Stimulated activated CD8-positive, alpha-beta memory T cell treated with anti-CD3 and anti-CD28 coated beads, Interleukin-12 subunit alpha, Interleukin-12 subunit beta, amount 100 ng/mL, for 4 hours (primary cell): ENCODE measurements around the gene RBM19.

Source experiments
- DNase-seq: peaks from one replicate; pipeline ENCODE4 v3.0.0-alpha.2; 2020; ENCODE audit warnings: low read depth

Gene RBM19

DNA sequence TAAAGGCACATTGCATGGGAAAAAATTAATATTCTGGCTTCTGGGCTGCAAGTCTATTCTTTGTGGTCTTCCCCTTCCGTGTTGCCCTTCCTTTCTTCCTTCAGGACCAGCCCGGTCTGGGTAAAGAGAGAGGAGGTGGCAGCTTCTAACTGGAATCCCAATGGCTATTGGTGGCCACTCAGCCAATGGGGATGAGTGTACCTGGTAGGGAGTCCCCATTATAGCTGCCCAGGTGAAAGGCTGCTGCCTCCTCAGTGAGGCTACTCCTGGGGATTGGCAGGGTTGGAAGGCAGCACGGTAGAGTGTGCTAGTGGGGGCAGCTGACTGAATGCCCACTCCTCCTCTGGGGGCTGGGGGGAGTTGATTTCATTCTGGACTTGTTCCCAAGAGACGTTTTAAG is 112.6 kb downstream of the RBM19 start:
- no peak for DNase-seq

DNA sequence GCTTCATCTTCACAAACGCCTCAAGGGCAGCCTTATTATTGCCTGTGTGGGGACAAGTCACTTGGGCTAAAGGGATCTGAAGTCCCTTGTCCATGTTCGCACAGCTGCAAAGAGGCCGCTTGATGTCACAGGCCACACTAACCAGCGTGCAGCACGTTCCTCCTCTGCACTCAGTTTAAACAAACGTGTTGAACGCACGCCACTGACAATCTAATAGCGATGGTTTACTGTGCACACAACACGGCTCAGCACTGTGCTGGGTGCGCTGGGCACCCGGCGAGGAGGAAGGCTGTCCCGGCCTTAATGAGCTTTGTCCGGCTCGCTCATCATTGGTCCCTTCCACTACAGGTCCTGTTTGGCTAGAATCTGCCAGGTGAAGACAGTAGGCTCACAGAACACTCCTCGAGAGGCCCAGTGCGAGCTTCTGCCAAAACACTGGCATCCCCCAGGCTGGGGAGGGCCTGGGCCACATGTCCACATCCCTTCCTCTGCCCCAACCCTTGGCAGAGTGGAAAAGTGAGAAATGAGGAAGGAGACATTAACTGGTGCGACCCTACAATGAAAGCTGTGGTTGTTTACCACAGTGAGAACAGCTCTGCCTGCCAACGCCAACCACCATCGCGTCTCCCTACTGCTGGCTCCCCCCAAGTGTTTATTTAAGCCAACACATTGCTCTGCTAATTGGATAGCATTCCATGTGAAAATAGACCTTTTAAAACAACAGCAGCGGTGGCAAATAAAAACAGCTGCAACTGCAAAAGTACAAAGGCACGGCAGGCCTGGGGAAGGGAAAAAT is 113.2 kb downstream of the RBM19 start:
- no peak for DNase-seq

DNA sequence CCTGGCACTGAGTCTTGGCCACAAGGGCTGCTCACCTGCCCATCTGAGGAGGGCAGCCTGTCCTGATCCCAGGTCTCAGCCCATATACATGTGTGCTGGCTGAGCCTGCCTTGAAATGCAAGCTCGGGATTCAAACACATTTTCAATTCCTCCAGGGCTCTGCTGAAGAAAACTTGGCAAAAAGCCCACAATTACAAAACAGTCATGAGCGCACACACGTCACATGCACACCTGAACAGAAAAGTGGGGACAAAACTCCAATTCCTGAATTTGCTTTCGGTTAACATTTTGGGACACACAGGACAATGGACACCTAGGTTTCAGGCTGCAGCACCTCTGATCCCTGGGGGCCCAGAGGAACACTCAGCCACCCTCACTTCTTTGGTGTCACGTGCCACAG is 113.9 kb downstream of the RBM19 start:
- no peak for DNase-seq

DNA sequence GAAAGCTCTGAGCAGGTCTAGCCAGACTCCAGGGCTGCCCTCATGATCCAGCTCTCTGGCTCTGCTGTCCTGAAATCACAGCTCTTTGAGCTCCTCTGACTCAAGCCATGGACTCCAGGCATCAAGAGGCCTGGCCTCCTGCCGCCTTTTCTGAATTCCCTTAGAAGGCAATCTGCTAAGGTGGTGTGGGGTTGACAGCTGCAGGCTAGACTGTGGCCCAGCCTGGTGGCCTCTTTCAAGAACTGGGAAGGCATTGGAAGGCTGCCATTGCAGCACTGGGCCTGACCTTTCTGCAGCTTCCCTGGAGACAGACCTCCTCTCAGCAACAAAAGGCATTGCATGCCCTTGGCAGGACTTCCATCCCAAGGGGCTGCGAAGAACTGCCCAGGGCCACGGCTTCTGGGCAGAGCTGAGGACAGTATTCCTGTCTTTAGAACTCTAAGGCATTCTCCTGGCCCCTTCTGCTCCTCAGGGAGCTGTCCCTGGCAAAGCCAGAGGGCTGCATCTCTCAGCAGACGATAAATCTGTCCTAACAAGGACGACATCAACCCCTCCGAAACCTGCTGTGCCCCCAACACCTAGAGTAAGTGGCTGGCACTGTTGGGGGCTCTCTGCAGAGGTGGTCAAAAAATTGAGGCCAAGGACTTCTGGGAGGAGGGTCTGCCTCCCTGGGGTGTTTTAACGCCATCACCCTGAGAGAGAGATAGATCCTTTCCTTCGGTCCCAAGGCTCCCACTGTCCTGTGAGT is 115.6 kb downstream of the RBM19 start:
- DNase-seq, result no peak

DNA sequence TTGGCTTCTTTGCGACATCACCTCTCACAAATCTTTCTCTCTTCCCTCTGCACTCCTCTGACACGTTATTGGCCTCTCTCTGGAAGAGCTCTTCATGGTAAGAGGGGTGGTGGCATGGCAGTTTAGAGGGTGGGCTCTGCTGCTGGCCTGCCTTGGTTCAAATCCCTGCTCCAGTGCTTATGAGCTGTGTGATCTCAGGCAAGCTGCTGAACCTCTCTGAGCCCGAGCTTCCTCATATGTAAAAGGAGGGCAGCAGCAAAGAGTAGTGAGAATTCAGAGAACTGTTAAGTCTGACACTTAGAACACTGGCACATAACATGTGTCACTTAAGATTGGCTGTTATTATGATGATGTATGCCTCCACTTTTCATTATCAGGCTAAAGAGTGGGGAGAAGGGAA is 118.3 kb downstream of the RBM19 start:
- no peak for DNase-seq

DNA sequence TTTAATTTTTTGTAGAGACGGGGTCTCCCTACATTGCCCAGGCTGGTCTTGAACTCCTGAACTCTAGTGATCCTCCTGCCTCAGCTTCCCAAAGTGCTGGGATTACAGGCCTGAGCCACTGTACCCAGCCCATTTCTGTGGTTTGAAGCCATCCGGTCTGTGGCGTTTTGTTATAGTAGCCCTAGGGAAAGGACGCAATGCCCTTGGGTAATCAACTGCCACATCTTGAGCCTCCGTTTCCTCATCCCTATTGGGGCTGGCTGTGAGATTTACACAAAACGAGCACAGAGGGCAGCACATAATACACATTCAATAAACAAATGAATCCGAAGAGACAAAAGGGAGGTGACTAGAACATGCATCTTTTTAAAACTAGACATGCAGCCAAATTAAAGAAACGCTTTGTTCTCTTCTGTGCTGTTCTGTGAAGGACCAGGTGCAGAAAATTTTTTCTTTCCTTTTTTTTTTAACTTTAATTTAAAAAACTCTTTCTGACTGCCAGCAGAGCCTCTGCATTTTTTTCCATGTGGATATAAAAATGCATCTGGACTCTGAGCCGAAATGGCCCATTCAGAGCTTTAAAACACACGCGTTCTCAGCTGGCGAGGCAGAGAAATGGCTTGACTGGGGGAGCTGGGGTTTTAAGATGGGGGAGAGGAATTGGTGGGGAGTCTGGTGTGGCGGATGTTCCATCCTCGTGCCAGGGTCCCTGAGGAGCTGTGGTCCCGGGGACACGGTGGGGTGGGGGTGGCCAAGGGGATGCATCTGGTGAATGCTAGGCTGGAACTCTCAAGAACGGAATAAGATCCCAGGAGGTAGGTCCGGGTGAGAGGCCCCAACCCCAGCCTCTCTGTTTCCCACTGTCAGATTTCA is 119.0 kb downstream of the RBM19 start:
- no peak for DNase-seq

DNA sequence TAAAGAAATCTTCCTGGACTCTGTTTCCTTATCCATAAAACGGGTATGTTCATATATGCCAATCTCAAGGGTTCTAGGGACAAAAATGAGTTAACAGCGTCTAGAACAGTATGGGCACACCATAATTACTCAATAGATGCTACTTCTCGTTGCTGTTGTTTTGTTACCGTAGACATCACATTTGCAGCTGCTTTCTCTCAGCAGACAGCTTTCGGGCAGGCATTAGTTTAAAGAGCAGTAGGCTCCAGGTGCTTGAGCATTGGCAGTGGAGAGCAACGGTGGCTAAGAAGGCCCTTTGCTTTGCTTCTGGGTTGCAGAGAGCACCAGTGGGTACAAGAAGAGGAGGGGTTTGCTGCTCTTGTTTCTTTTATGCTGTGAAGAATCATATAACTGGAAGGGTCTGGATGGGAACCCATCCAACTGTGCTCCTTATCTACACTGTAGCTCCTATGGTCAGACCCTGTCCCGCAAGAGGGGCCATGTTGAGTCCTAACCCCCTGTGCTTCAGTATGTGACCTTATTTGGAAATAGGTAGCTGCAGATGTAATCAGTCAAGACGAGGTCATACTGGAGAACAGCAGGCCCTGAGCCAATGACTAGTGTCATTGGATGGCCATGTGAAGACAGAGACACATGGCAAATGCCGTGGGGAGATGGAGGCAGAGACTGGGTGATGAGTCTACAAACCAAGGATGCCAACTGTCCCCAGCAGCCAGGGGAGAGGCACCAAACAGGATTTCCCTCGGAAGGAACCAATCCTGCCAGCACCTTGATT is 120.0 kb downstream of the RBM19 start:
- DNase-seq, result no peak

DNA sequence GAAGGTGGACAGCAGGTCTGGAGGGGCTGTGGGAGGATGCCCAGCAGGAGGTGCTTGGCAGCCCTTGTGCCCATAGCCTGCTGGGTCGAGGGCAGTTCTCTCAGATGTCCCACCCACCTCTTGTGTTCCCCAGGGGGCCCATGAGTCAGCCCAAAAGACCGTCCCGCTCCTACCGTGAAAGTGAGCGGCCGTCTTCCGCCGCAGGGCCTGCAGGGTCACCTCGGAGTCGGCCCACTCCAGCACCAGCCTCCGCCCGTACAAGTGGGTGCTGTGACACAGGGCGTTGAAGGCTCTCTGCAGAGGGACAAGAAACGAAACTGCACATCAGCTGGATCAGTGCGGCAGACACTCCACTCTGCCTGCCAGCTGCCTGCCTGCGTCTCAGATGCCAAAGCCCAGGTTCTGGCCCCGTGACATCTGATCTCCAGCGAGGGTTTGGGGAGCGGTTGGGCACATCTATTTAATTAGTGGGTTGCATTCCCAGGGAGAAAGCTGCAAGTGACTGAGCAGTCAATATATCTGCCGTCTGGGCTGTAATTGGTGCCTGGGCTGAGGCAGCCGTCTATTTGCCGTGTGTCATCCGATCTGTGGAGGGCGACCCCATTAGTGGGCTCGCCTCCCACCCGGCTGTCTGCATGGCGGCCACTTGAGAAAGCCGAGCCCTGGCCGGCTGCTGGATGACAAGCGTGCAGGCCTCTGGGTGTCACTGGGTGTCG is 121.5 kb downstream of the RBM19 start:
- no peak for DNase-seq

DNA sequence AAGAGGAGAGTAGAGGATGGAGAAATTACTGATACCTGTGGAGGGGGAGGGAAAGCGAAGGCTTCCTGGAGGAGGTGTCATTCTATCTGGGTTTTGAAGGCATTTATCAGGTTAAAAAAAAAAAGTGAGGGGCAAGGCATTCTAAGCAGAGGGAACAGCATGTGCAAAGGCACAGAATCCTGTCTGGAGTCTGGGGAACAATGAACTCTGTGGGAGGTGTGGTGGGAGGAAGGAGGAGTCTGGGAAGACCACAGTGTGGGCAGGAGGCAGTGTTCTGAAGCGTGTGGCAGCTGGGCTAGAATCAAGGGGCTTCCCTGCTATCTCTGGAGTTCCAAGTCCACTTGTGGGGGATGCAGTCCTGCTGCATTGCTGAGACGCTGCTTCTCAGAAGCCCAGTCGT is 123.4 kb downstream of the RBM19 start:
- no peak for DNase-seq

DNA sequence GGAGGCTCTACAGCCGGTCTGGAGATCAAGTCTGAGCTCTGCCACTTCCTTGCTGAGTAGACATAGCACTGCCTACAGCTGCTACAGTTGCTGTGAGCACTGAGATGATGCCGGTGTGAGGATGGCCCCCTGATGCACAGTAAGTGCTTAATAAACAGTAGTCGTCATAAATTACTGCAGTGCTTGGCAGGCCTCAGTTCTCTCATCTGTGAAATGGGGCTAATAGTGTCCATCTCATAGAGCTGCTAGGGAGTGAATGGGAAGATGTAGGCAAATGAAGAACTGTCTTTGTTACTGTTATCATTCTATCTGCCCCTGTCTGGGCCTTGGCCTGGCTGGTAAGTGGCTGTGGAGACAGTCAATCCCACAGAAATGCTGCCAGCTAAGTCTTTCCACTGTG is 124.3 kb downstream of the RBM19 start:
- no peak for DNase-seq

DNA sequence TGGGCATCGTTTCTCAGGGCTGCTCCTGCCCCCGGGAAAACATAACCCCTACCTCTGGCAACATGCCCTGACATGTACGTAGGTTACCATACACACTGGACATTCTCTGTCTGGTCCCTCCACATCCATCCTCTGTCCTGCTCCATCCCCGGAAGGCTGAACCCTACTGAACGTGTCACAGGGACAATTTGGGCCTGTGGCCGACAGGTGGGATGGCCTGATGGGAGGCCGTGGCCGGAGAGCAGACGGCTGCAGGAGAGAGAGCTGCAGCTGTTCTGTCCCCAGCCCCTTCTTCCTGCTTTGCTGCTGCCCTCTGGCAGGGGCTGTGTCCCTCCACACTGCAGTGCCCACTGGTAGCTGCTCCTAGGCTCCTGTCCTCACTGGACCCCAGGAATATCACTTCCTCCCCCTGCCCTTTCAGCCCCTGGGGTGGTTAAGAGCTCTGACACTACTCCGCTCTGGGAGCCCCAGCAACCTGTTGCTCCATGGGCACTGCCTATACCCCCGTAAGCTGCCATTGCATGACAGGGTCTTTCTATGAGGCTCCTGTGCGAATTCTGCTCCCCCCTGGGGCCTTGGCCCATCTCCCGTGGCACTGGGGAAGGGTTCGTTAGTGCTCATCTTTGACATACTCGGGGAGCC is 125.6 kb downstream of the RBM19 start:
- no peak for DNase-seq

DNA sequence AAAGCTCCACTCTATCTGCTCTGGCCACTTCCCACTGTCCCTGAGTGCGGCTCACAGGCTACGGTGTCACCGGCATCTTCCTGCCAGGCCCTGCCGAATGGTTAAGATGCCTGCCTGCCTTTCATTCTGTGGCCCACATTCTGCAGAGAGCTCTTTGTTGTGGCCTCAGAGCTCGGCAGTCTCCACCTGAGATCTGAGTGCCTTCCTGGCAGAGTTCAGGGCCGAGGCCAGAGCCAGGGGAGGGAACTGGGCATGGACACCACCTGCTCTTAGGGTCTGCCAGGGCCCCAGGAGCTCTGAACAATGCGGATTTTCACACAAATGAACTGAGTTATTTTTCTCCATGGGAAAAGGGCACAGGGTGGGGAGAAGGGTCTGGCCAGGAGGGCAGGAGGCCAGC is 127.2 kb downstream of the RBM19 start:
- no peak for DNase-seq

DNA sequence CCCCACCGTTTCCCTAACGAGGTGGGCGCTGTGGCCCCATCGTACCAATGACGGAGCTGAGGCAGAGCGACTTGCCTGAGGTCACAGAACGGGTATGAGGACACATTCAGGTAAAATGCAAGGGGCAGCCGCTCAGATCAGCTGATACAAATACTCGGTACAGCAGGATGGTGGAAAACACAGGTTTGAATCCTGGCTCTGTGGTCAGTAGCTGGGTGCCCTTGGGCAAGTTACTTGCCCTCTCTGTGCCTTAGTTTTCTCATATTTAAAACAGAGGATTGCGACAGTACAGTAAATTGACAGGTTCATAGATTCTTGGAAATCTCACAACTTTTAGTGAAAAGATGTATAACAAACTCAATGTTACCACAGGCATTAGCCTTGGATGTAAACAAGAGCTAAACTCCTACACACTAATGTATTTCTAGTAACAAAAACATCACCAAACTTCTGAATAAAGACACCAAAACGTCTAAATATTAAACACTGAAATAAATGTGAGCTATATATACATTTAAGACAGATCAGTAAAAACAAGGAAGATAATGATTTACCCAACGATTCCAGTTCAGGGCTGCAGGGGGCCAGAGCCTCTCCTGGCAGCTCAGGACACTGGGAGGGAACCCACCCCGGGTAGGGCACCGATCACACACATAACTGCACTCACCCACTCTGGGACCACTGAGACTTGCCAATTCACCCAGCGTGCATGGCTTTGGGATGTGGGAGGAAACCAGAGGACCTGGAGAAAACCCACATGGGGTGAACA is 128.4 kb downstream of the RBM19 start:
- DNase-seq, result no peak

DNA sequence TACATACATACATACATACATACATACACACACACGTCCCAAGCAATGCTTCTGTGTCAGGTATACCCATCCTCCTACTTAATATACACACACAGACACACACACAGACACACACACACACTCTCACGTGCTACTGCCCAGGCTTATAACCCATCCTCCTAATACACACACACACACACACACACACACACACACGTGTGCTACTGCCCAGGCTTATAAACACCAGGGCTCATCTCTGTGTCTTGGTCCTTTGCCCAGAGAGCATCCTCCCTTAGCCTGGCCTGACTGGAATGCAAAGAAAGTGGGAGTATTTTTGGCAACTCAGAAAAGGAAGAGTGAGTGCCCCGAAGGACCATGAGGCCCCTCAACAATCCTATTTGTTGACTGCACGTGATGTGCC is 129.0 kb downstream of the RBM19 start:
- no peak for DNase-seq

DNA sequence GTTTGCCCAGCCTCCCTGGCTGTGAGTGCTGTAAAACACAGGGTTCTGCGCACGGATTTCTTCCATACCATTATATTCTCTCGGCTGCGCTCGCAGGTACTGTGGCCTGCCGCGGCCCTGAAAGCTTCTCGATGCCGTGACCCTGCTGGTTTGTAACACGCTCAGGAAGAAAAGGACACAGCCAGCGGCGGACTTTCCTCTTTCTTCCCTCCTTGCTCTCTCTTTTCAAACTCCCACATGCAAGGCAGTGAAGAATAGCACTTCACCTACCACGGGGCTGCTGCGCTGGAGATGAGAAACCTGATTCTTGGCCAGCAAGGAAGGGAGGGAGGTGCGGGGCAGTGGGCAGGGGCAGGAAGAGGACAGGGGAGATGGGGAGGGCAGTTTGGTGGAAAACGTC is 130.2 kb downstream of the RBM19 start:
- no peak for DNase-seq

DNA sequence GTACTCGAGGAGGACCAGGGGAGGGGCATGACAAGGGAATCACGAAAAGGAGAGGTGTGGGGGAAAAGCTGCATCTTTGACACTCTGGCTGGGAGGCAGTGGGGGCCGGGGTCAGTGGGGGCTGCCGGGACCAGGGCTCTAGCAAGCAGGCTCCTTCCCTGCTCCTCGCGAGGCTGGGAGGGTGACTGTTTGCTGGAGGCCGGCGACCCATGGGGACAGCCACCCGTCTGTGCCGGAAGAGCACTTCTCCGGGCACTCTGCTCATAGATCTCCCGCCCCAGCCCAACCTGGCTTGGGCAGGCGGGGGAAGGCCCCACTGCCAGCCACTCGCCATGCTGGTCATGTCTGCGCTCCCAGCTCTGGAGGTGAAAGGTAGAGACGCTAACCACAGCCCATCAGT is 130.7 kb downstream of the RBM19 start:
- no peak for DNase-seq

DNA sequence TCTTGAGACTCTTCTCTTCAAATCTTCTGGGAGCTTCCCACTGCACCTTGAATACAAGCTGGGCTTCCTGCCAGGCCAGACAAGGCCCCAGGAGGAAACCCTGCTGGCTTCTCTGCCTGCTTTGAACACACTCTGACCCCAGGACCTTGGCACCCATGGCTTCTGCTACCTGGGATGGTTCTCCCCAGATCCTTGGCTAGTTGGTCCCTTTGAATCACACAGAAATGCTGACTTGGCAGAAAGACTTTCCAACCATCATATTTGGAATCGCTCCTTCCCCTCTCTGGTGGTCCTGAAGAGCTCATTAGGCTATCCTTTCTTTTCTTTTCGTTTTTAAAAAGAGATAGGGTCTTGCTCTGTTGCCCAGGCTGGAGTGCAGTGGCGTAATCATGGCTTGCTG is 132.7 kb downstream of the RBM19 start:
- no peak for DNase-seq

DNA sequence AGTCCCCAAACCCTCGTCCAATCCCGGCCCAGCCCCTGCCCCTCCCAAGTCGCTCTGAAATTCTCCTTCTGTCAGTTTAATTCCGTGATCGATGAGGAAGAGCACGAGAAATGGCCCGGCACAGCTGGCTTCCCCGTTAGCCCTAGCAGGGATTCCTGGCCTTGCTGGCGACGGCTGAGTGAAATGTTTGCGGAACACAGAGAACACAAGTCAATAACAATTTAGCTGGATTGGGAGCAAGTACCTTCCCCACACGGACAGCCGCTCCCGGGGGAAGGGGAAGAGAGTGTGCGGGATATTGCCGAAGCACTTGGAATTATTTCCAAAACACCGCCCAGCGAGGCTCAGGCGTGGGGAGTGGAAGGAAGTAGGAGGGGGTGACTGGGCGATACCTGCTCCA is 134.6 kb downstream of the RBM19 start:
- no peak for DNase-seq

DNA sequence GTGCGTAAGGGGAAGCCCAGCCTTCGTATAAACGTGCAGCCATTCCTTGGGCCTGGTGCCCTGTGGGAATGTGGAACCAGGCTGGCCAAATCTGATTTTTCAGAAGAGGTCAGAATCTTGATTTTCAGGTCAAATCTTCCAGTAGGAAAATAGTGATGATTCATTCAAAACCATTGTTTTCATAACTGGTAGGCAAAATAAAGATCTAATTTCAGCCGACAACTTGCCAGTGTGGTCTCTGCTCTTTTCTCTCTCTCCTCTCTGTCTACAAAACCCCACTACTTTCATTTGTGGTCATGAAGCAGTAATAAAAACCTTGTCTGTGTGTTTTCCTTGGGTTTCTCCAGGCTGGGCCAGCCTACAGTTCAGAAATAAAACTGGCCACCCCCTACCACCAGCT is 135.1 kb downstream of the RBM19 start:
- no peak for DNase-seq

DNA sequence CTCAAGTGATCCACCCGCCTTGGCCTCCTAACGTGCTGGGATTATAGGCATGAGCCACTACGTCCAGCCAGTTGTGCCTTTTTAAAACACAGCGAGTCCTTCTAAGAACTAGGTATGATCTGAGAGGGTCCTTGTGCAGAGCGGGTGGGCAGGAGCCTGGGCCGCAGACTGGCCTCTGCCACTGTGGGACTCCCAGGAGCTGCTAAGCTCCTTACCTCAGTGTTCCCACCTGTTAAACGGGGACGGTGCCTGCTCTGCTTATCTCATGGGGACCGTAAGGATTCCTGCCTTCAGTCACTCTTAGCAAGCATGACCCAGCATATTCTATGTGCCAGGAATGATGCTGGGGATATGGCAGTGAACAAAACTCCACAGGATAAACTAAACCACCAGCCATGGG is 136.9 kb downstream of the RBM19 start:
- no peak for DNase-seq
